Measurements from ENCODE around the gene OST4.

OST4 gene

DNA sequence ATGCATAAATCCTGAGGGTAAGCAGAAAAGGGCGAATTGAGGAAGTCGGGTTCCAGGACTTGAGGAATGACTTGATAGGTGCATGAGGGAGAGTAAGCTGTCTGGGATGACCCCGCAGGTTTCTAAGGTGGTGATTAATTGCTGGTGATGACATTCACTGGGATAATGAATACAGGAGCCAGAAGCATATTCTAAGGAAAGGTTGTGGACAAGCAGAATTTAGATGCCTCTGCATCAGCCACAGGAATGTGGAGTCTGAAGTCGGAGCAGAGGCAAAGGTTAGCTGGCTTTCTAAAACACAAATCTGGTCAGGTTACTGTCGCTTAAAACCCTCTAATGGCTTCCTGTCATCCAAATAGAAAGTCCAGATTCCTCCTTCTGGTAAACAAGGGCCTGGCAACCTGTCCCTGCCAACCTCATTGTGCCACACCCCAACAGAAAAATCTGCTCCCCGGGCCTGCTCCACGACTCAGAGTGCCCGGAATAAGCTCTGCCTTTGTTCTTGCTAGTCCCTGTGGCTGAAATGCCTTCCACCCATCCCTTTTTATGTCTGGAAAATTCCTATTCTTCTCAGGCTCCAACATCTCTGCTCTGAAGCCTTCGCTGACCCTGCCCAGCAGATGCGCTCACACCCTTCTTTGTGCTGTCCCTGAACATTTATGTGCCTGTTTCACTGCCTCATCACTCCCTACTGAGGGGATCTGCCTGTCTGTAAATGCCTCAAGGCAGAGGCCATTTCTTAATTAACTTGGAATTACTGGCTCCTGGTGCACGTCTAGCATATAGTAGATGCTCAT lies 50.0 kb downstream of the OST4 start:
- H3K4me3 ChIP-seq (ENCODE audit: low read depth, low read length), result no peak overlapping the region
- TF ChIP-seq, protein P1, sequence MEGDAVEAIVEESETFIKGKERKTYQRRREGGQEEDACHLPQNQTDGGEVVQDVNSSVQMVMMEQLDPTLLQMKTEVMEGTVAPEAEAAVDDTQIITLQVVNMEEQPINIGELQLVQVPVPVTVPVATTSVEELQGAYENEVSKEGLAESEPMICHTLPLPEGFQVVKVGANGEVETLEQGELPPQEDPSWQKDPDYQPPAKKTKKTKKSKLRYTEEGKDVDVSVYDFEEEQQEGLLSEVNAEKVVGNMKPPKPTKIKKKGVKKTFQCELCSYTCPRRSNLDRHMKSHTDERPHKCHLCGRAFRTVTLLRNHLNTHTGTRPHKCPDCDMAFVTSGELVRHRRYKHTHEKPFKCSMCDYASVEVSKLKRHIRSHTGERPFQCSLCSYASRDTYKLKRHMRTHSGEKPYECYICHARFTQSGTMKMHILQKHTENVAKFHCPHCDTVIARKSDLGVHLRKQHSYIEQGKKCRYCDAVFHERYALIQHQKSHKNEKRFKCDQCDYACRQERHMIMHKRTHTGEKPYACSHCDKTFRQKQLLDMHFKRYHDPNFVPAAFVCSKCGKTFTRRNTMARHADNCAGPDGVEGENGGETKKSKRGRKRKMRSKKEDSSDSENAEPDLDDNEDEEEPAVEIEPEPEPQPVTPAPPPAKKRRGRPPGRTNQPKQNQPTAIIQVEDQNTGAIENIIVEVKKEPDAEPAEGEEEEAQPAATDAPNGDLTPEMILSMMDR (IDR thresholded peaks at IDR 0.05; ENCODE audit: borderline replicate concordance, insufficient read depth, low read depth, low read length), result no peak
